ENCODE measurements around the gene ORC2. TPM values are rescaled to one million over a fixed set of nuclear protein-coding genes. Genes with fewer than 3 reads are reported as not detected.

Gene ORC2
- total and polyA plus RNA-seq, 2 donors (not counting 1 experiment from before 2014, with no cell fraction given), result 5.7 to 13.9 TPM

- H3K4me1 ChIP-seq (ENCODE audit: control insufficient read depth, extremely low read depth, insufficient read depth, low read length), result no peaks in the 10 kb centered on the region
- no peaks in the 10 kb centered on the region for H4K20me1 ChIP-seq (ENCODE audit: control insufficient read depth, extremely low read depth, insufficient read depth, low read length)
- no peaks in the 10 kb centered on the region for H3K27me3 ChIP-seq (ENCODE audit: control insufficient read depth, insufficient read depth, low read length)
- peak; percentile 58 to 75 for DNase-seq (ENCODE audit: low read depth in 2 of 2)
- peaks cover 4% of the 10 kb centered on the region for H3K36me3 ChIP-seq (ENCODE audit: control insufficient read depth, insufficient read depth, low read length)
- TF ChIP-seq CTCF (conservative IDR thresholded peaks at IDR 0.05 in 1 of 2, IDR thresholded peaks at IDR 0.05 in 1 of 2; ENCODE audit: low read depth in 1 of 2, low read length in 2 of 2) (peak; percentile 79 to 84), EZH2 (IDR thresholded peaks at IDR 0.05; ENCODE audit: low read length, missing control alignments) (no peak)
- H3K4me2 ChIP-seq (ENCODE audit: extremely low read depth, insufficient read depth, low read length), result no peak overlapping the region
- H2AFZ ChIP-seq (ENCODE audit: low read length), result no peak overlapping the region
- H3K4me3 ChIP-seq (replicated peaks in 1 of 4; ENCODE audit: control extremely low read depth in 1 of 4, insufficient read depth in 1 of 4, low read depth in 3 of 4, low read length in 4 of 4), result no peak overlapping the region
- no peaks in the 10 kb centered on the region for H3K9me3 ChIP-seq (ENCODE audit: control insufficient read depth, insufficient read depth, low read depth, low read length)
- no peaks in the 10 kb centered on the region for H3K79me2 ChIP-seq (ENCODE audit: control insufficient read depth, insufficient read depth, low read length)
- no peak overlapping the region for H3K27ac ChIP-seq (ENCODE audit: insufficient read depth, low read length)
- H3K9ac ChIP-seq (ENCODE audit: insufficient read depth, low read length), result no peak overlapping the region
These were observed 57.7 kb downstream of the ORC2 start for GRCh38 chr2:200905618-200906296.

GRCh38 chr2:200901459-200902072 is 61.9 kb downstream of the ORC2 start:
- TF ChIP-seq EZH2 (IDR thresholded peaks at IDR 0.05; ENCODE audit: low read length, missing control alignments) (no peak), CTCF (conservative IDR thresholded peaks at IDR 0.05 in 1 of 2, IDR thresholded peaks at IDR 0.05 in 1 of 2; ENCODE audit: low read depth in 1 of 2, low read length in 2 of 2) (peak; percentile 86 to 87)
- Histone ChIP-seq H3K27me3 (ENCODE audit: control insufficient read depth, insufficient read depth, low read length) (no peaks in the 10 kb centered on the region), H3K4me3 (replicated peaks in 1 of 4; ENCODE audit: control extremely low read depth in 1 of 4, insufficient read depth in 1 of 4, low read depth in 3 of 4, low read length in 4 of 4) (no peak overlapping the region), H3K4me1 (ENCODE audit: control insufficient read depth, extremely low read depth, insufficient read depth, low read length) (no peaks in the 10 kb centered on the region), H3K36me3 (ENCODE audit: control insufficient read depth, insufficient read depth, low read length) (peaks cover 11% of the 10 kb centered on the region), H3K9me3 (ENCODE audit: control insufficient read depth, insufficient read depth, low read depth, low read length) (no peaks in the 10 kb centered on the region), H3K79me2 (ENCODE audit: control insufficient read depth, insufficient read depth, low read length) (no peaks in the 10 kb centered on the region), H3K27ac (ENCODE audit: insufficient read depth, low read length) (no peak overlapping the region), H2AFZ (ENCODE audit: low read length) (no peak overlapping the region), H3K9ac (ENCODE audit: insufficient read depth, low read length) (no peak overlapping the region), H4K20me1 (ENCODE audit: control insufficient read depth, extremely low read depth, insufficient read depth, low read length) (no peaks in the 10 kb centered on the region), H3K4me2 (ENCODE audit: extremely low read depth, insufficient read depth, low read length) (no peak overlapping the region)
- DNase-seq (ENCODE audit: low read depth in 2 of 2), result peak; percentile 83 to 90

- H3K27ac ChIP-seq (ENCODE audit: insufficient read depth, low read length), result no peak overlapping the region
- no peak overlapping the region for H3K4me3 ChIP-seq (replicated peaks in 1 of 4; ENCODE audit: control extremely low read depth in 1 of 4, insufficient read depth in 1 of 4, low read depth in 3 of 4, low read length in 4 of 4)
- no peaks in the 10 kb centered on the region for H4K20me1 ChIP-seq (ENCODE audit: control insufficient read depth, extremely low read depth, insufficient read depth, low read length)
- H3K9me3 ChIP-seq (ENCODE audit: control insufficient read depth, insufficient read depth, low read depth, low read length), result no peaks in the 10 kb centered on the region
- H3K4me2 ChIP-seq (ENCODE audit: extremely low read depth, insufficient read depth, low read length), result no peak overlapping the region
- no peak overlapping the region for H2AFZ ChIP-seq (ENCODE audit: low read length)
- peaks cover 9% of the 10 kb centered on the region for H3K36me3 ChIP-seq (ENCODE audit: control insufficient read depth, insufficient read depth, low read length)
- no peak for TF ChIP-seq EZH2 (IDR thresholded peaks at IDR 0.05; ENCODE audit: low read length, missing control alignments)
- TF ChIP-seq CTCF (conservative IDR thresholded peaks at IDR 0.05 in 1 of 2, IDR thresholded peaks at IDR 0.05 in 1 of 2; ENCODE audit: low read depth in 1 of 2, low read length in 2 of 2), result no peak
- H3K79me2 ChIP-seq (ENCODE audit: control insufficient read depth, insufficient read depth, low read length), result no peaks in the 10 kb centered on the region
- H3K9ac ChIP-seq (ENCODE audit: insufficient read depth, low read length), result no peak overlapping the region
- no peaks in the 10 kb centered on the region for H3K27me3 ChIP-seq (ENCODE audit: control insufficient read depth, insufficient read depth, low read length)
- no peaks in the 10 kb centered on the region for H3K4me1 ChIP-seq (ENCODE audit: control insufficient read depth, extremely low read depth, insufficient read depth, low read length)
- no peak for DNase-seq (ENCODE audit: low read depth in 2 of 2)
These were observed 64.0 kb downstream of the ORC2 start for GRCh38 chr2:200899482-200899881.
